ENCODE data around the gene CDC42BPG. TPM values are rescaled to one million over a fixed set of nuclear protein-coding genes. Genes with fewer than 3 reads are reported as not detected.

Gene CDC42BPG
- total and polyA plus RNA-seq, 10 of the 15 experiments (the other 5 are each of a cell fraction or from before 2014, with no cell fraction given), result 0.02 to 1.3 (median 0.09) TPM; not detected in 1

GRCh38 chr11:64777449-64778222 lies 66.8 kb downstream of the CDC42BPG start (continued):
- TF ChIP-seq WRNIP1 (IDR thresholded peaks at IDR 0.05; ENCODE audit: borderline replicate concordance, low read depth, low read length), result 0 out of 2 replicates have a peak, but pooled peaks have one; percentile 79
- 0 out of 2 replicates have a peak, but pooled peaks have one; percentile 26 for TF ChIP-seq HCFC1 (IDR thresholded peaks at IDR 0.05; ENCODE audit: low read length)
- TF ChIP-seq REST (IDR thresholded peaks at IDR 0.05; ENCODE audit: low read depth, low read length), result peak; percentile 72; the same call in 1 of the 2 replicates
- peak; percentile 50; the same call in 1 of the 2 replicates for TF ChIP-seq MLLT1 (IDR thresholded peaks at IDR 0.05)
- 0 out of 2 replicates have a peak, but pooled peaks have one; percentile 11 for TF ChIP-seq BCL11A (IDR thresholded peaks at IDR 0.05; ENCODE audit: low read depth, low read length)
- TF ChIP-seq EGR1 (IDR thresholded peaks at IDR 0.05; ENCODE audit: borderline replicate concordance in 1 of 2, low read depth in 2 of 2, low read length in 2 of 2), result peak in 1 of 2 experiments; percentile 72; a peak in 2 of 3 replicates
- TF ChIP-seq GABPA (IDR thresholded peaks at IDR 0.05; ENCODE audit: low read depth), result no peak
- TF ChIP-seq ZNF384 (IDR thresholded peaks at IDR 0.05; ENCODE audit: borderline replicate concordance, low read depth, low read length), result no peak
- peak; percentile 51; the same call in 1 of the 2 replicates for TF ChIP-seq TAF1 (IDR thresholded peaks at IDR 0.05; ENCODE audit: borderline replicate concordance, low read depth, low read length)
- 0 out of 2 replicates have a peak, but pooled peaks have one; percentile 8 for TF ChIP-seq IKZF1 (conservative IDR thresholded peaks at IDR 0.05)
- no peak; the same call in 1 of the 2 replicates for TF ChIP-seq NKRF (conservative IDR thresholded peaks at IDR 0.05)
- TF ChIP-seq RFX5 (IDR thresholded peaks at IDR 0.05; ENCODE audit: low read depth, low read length), result no peak
- no peak for TF ChIP-seq IRF5 (IDR thresholded peaks at IDR 0.05; ENCODE audit: borderline replicate concordance)
- TF ChIP-seq EP300 (IDR thresholded peaks at IDR 0.05; ENCODE audit: borderline replicate concordance in 1 of 2, control insufficient read depth in 1 of 2, low read depth in 2 of 2, low read length in 2 of 2), result no peak
- no peak for TF ChIP-seq NFYB (IDR thresholded peaks at IDR 0.05; ENCODE audit: insufficient read depth, low read depth, low read length)
- peak; percentile 24; the same call in 1 of the 2 replicates for TF ChIP-seq BACH1 (IDR thresholded peaks at IDR 0.05; ENCODE audit: borderline replicate concordance)
- no peak for TF ChIP-seq TCF3 (IDR thresholded peaks at IDR 0.05; ENCODE audit: borderline replicate concordance, insufficient read depth, low read depth, low read length)
- TF ChIP-seq ZNF217 (IDR thresholded peaks at IDR 0.05), result no peak
